Upper lobe of left lung (tissue), 4 donors: ENCODE data around the gene RNU1-4.
"Not testable (repeated sequence)": the region's sequence is repeated elsewhere in the genome, so short reads cannot be mapped to it uniquely, and the experiment has no call there.

ENCODE experiments used
- EP300 ChIP-seq, 4 donors: sonication (generic); formaldehyde crosslinking; IDR thresholded peaks; one replicate each; pipeline ENCODE4 v1.5.1; 2017; ENCODE audit warnings: antibody characterized with exemption in 4 of 4, control low read depth in 2 of 4
- POLR2A ChIP-seq, 4 donors: fragments of 450-650 bp; IDR thresholded peaks; one replicate each; pipeline ENCODE4 v1.5.1; 2016 to 2017; ENCODE audit warnings: antibody characterized with exemption in 4 of 4, mild to moderate bottlenecking in 2 of 4
- POLR2AphosphoS5 ChIP-seq, 2 donors: sonication (generic); formaldehyde crosslinking; IDR thresholded peaks; one replicate each; pipeline ENCODE4 v1.5.1; 2017; ENCODE audit warnings: antibody characterized with exemption in 2 of 2
- TF ChIP-seq, protein P1 (sequence below), 6 experiments: fragments of 450-650 bp in 4 of 6; fragments of 200-600 bp in 2 of 6; sonication (generic) in 2 of 6; IDR thresholded peaks; one replicate each; pipeline ENCODE4 v1.5.1; 2016 to 2019; ENCODE audit warnings: antibody characterized with exemption in 6 of 6

DNA sequence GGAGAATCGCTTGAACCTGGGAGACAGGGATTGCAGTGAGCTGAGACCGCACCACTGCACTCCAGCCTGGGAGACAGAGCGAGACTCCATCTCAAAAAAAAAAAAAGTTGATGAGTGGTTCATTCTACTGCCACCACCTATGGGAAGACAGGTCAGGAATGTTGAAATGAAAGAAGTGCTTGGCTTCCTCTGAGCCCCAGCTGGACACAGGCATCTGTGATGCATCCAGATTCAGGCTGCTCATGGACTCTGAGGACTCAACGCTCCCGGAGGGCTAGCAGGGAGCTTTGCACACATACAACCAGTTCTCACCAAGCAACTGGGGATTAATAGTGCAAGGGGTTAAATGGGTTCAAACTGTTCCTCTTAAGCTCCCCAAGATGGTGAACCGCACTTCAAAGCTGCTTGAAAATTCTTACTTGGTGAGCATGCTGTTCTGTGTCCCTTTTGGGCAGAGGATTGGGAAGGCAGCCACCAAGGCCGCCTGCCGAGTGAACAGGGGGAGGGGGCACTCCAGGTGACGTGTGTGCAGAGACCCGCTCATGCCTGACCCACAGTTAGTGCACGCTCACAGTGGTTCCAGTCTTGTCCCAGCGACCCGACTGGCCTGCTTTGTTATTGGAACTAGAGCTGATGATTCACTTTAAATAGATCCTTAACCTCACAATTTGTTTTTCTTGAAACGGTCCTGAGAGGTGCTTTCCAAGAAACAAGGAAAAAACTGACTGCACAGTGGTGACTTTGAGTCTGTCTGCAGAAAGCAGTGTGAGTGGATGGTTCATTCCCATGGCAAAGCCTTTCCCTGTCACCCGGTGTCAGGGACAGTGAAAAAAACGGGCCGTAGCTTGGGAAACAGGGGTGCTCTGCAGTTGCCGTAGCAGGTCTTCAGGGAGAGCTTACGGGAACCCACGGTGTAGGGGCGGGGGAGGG, 32.2 kb downstream of the RNU1-4 start:
- TF ChIP-seq POLR2AphosphoS5, EP300, POLR2A (IDR thresholded peaks at IDR 0.05): not testable (repeated sequence)
- TF ChIP-seq, protein P1, sequence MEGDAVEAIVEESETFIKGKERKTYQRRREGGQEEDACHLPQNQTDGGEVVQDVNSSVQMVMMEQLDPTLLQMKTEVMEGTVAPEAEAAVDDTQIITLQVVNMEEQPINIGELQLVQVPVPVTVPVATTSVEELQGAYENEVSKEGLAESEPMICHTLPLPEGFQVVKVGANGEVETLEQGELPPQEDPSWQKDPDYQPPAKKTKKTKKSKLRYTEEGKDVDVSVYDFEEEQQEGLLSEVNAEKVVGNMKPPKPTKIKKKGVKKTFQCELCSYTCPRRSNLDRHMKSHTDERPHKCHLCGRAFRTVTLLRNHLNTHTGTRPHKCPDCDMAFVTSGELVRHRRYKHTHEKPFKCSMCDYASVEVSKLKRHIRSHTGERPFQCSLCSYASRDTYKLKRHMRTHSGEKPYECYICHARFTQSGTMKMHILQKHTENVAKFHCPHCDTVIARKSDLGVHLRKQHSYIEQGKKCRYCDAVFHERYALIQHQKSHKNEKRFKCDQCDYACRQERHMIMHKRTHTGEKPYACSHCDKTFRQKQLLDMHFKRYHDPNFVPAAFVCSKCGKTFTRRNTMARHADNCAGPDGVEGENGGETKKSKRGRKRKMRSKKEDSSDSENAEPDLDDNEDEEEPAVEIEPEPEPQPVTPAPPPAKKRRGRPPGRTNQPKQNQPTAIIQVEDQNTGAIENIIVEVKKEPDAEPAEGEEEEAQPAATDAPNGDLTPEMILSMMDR (IDR thresholded peaks at IDR 0.05): not testable (repeated sequence)
